Skeletal muscle tissue (tissue), 4 donors: ENCODE data around the gene OXT. TPM values are rescaled to one million over a fixed set of nuclear protein-coding genes. Genes with fewer than 3 reads are reported as not detected.
"Not testable (repeated sequence)": the region's sequence is repeated elsewhere in the genome, so short reads cannot be mapped to it uniquely, and the experiment has no call there.

Source experiments
- H3K27ac ChIP-seq: one replicate; pipeline ENCODE4 v1.7.0; 2013; ENCODE audit warnings: mild to moderate bottlenecking, low read depth, low read length, inconsistent platforms
- H3K27me3 ChIP-seq, 3 donors: one replicate each; pipeline ENCODE4 v1.7.0; 2013; ENCODE audit warnings: low read length in 3 of 3; ENCODE audit not compliant: control insufficient read depth in 3 of 3, insufficient read depth in 3 of 3
- H3K36me3 ChIP-seq, 3 donors: one replicate each; pipeline ENCODE4 v1.7.0; 2013; ENCODE audit warnings: low read length in 3 of 3; ENCODE audit not compliant: control insufficient read depth in 3 of 3, insufficient read depth in 3 of 3
- H3K4me1 ChIP-seq, 3 donors: one replicate each; pipeline ENCODE4 v1.7.0; 2013; ENCODE audit warnings: low read length in 3 of 3, mild to moderate bottlenecking in 3 of 3; ENCODE audit not compliant: control insufficient read depth in 3 of 3, insufficient read depth in 3 of 3
- H3K4me3 ChIP-seq, 3 donors: one replicate each; pipeline ENCODE4 v1.7.0; 2013; ENCODE audit warnings: low read length in 3 of 3
- H3K9ac ChIP-seq, 3 donors: one replicate each; pipeline ENCODE4 v1.7.0; 2013; ENCODE audit warnings: low read length in 3 of 3, mild to moderate bottlenecking in 3 of 3, moderate library complexity in 2 of 3, low read depth in 1 of 3
- H3K9me3 ChIP-seq, 3 donors: one replicate each; pipeline ENCODE4 v1.7.0; 2013; ENCODE audit warnings: low read length in 3 of 3; ENCODE audit not compliant: control insufficient read depth in 3 of 3
- total RNA-seq: library from RNA; depleted of rRNA; stranded (reverse); fragments of >200 nt; gene quantifications from one replicate; pipeline ENCODE4 v1.2.3, GENCODE V29; 2014
- donor health status: Osteomylitis.

OXT gene
- total RNA-seq, 1 donor from 2014 or later = not detected

- H3K4me3 ChIP-seq = no peak overlapping the region
- no peak overlapping the region for H3K27ac ChIP-seq
- no peaks in the 10 kb centered on the region for H3K9me3 ChIP-seq
- no peak overlapping the region for H3K9ac ChIP-seq
- no peaks in the 10 kb centered on the region for H3K27me3 ChIP-seq
- peaks cover 6 to 21% (median 21%) of the 10 kb centered on the region in 3 donors for H3K36me3 ChIP-seq
- H3K4me1 ChIP-seq = peaks cover 0 to 6% (median 0%) of the 10 kb centered on the region in 3 donors
Observed at GRCh38 chr20:3109350-3110302, 38.2 kb downstream of the OXT start.

- Histone ChIP-seq H3K36me3 (peaks cover 6 to 24% (median 20%) of the 10 kb centered on the region in 3 donors), H3K4me1 (peaks cover 4 to 12% (median 4%) of the 10 kb centered on the region in 3 donors), H3K27me3 (no peaks in the 10 kb centered on the region), H3K27ac (no peak overlapping the region), H3K9me3 (no peaks in the 10 kb centered on the region), H3K4me3 (no peak overlapping the region), H3K9ac (no peak overlapping the region)
Observed at GRCh38 chr20:3111507-3111906, 40.1 kb downstream of the OXT start.

DNA sequence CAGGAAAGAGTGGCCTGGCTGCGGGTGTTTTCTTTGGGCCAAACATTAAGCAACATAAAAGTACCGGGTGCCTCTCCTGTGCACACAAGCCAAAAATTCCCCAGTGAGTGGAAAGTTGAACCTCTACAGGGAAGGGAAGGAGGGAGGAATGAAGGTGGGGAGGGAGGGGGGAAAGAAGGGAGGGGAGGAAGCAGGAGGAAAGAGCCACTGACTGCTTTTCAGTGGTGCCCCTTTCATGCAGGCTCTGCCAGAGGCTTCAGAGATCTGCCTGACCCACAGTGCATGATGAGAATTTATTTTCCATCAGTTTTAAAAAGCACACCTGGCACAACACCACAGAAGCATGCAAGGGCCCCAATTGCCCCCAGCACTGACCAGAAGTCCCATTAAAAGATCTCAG lies 40.6 kb downstream of the OXT start:
- H3K4me1 ChIP-seq = peaks cover 4 to 12% (median 4%) of the 10 kb centered on the region in 3 donors
- H3K9me3 ChIP-seq = no peaks in the 10 kb centered on the region
- H3K9ac ChIP-seq = no peak overlapping the region
- peaks cover 6 to 24% (median 18%) of the 10 kb centered on the region in 3 donors for H3K36me3 ChIP-seq
- H3K27ac ChIP-seq = no peak overlapping the region
- no peak overlapping the region for H3K4me3 ChIP-seq
- no peaks in the 10 kb centered on the region for H3K27me3 ChIP-seq

GRCh38 chr20:3115190-3116107 lies 44.0 kb downstream of the OXT start:
- Histone ChIP-seq H3K9me3 (no peaks in the 10 kb centered on the region), H3K4me3 (no peak overlapping the region), H3K36me3 (peaks cover 5 to 10% (median 7%) of the 10 kb centered on the region in 3 donors), H3K9ac (no peak overlapping the region), H3K27ac (no peak overlapping the region), H3K27me3 (no peaks in the 10 kb centered on the region), H3K4me1 (peaks cover 4 to 12% (median 4%) of the 10 kb centered on the region in 3 donors)

DNA sequence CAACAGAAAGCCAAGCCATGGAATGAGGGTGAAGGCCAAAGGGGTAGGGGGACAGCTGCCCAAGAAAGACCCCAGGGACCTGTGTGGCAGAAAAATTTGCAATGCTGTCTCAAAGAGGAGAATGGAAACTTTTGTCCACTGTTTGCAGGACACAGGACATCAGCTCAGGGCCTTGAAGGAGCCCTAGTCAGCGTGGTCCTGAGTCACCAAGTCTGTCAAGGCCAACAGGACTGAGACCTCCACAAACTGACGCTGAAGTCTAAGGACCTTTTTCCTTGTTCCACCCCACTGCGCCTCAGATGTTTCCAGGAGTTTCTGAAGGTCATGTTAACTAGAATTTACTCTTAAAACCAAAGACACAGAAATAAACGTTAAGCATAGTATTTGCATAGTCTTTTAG lies 44.9 kb downstream of the OXT start:
- Histone ChIP-seq H3K27me3 (no peaks in the 10 kb centered on the region), H3K4me3 (no peak overlapping the region), H3K27ac (no peak overlapping the region), H3K4me1 (peaks cover 4 to 11% (median 4%) of the 10 kb centered on the region in 3 donors), H3K36me3 (peaks cover 12 to 14% (median 13%) of the 10 kb centered on the region in 3 donors), H3K9ac (peak overlapping the region in 1 of 3 donors; percentile 40), H3K9me3 (no peaks in the 10 kb centered on the region)

DNA sequence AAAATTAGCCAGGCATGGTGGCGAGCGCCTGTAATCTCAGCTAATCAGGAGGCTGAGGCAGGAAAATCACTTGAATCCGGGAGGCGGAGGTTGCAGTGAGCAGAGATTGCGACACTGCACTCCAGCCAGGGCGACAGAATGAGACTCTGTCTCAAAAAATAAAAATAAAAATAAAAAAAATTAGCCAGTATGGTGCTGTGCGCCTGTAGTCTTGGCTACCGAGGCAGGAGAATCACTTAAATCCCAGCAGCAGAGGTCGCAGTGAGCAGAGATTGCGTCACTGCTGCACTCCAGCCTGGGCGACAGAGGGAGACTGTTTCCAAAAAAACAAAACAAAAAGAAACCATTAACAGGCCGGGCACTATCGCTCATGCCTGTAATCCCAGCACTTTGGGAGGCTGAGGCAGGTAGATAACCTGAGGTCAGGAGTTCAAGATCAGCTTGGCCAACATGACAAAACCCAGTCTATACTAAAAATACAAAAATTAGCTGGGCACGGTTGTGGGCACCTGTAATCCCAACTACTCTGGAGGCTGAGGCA lies 46.5 kb downstream of the OXT start:
- not testable (repeated sequence) for H3K9me3 ChIP-seq, H3K4me1 ChIP-seq, H3K27me3 ChIP-seq
- Histone ChIP-seq H3K27ac (peak overlapping the region; percentile 47), H3K36me3 (peaks cover 21 to 28% (median 25%) of the 10 kb centered on the region in 3 donors), H3K9ac (peak overlapping the region; percentile 40 to 45 (median 43)), H3K4me3 (peak overlapping the region in 1 of 3 donors; percentile 48)

DNA sequence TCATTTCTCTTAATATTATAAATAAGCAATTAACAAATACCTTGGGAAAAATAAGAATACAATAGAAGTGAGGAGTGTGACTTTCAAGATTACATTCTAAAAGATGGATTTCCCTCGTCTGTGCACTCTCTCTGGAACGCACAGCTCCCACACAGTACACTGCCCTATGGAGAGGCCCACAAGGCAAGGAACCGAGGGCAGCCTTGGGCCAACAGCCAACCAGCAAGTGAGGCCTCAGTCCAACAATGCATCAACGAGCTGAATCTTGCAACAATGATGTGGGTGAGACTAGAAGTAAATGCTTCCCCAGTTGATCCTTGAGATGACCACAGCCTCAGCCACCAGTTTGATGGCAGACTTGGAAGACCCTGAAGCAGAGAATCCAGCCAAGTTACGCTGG lies 47.6 kb downstream of the OXT start:
- Histone ChIP-seq H3K36me3 (peaks cover 17 to 25% (median 24%) of the 10 kb centered on the region in 3 donors), H3K27me3 (no peaks in the 10 kb centered on the region), H3K9me3 (no peaks in the 10 kb centered on the region), H3K9ac (no peak overlapping the region), H3K4me3 (no peak overlapping the region), H3K4me1 (peaks cover 4 to 11% (median 6%) of the 10 kb centered on the region in 3 donors), H3K27ac (no peak overlapping the region)

DNA sequence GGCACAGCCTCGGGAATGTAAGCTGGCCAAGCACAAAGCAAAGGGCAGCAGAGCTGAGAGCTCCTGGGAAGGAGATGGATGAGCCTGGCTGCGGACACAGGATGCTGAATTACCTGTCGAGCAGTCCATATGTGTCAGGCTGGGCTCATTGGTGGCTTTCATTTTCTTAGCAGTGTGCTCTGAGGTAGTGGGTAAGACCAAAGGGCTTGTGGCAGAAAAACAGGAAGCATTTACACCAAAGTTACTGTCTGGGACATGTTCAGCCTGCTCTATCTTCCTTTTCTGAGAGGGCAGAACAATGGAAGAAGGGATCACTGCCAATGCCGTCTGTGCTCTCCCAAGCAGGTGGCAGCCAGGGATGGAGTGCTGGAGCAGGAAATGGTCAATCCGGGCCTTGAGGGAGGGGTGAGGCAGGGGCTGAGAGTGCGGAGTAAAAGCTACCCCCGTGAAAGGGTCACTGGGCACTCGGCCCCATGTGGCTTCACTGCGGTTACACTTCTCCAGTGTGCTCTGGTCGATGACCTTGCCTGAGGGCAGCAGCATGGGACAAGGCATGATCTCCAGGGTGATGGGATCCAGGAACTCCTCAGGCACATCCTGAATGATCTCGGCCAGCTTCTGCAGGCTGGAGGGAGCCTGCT lies 50.0 kb downstream of the OXT start:
- Histone ChIP-seq H3K9ac (no peak overlapping the region), H3K4me1 (peaks cover 0 to 7% (median 0%) of the 10 kb centered on the region in 3 donors), H3K4me3 (no peak overlapping the region), H3K27ac (no peak overlapping the region), H3K9me3 (no peaks in the 10 kb centered on the region), H3K27me3 (no peaks in the 10 kb centered on the region), H3K36me3 (peaks cover 14 to 25% (median 23%) of the 10 kb centered on the region in 3 donors)
